ENCODE measurements around the gene FAM111A. TPM values are rescaled to one million over a fixed set of nuclear protein-coding genes. Genes with fewer than 3 reads are reported as not detected.

The FAM111A gene
- total and polyA plus RNA-seq, 4 donors = 14.9 to 73.3 (median 39.4) TPM

- Histone ChIP-seq H3K4me3 (no peak overlapping the region), H3K4me1 (ENCODE audit: control insufficient read depth in 5 of 5, insufficient read depth in 5 of 5, low read length in 5 of 5) (peaks cover 0 to 25% (median 16%) of the 10 kb centered on the region in 5 donors), H3K36me3 (ENCODE audit: control insufficient read depth in 4 of 4, insufficient read depth in 4 of 4, low read length in 4 of 4) (peaks cover 0 to under 1% (median 0%) of the 10 kb centered on the region in 4 donors), H3K27ac (ENCODE audit: low read depth in 1 of 2, low read length in 1 of 2) (peak overlapping the region in 1 of 2 donors; percentile 68), H3K27me3 (ENCODE audit: control insufficient read depth in 3 of 3, insufficient read depth in 3 of 3, low read length in 2 of 3) (no peaks in the 10 kb centered on the region), H3K9ac (ENCODE audit: insufficient read depth in 1 of 2, low read length in 2 of 2) (peak overlapping the region in 1 of 2 donors; percentile 2), H3K9me3 (ENCODE audit: control insufficient read depth in 4 of 4, insufficient read depth in 3 of 4, low read length in 3 of 4) (no peaks in the 10 kb centered on the region)
- ATAC-seq (ENCODE audit: insufficient read depth, low FRiP score) (no peak), DNase-seq (peak in 1 of 3 donors; percentile 16)
- WGBS, 2 donors = 65 to 69% methylated on average over 7 of the region's 7 CpGs
- TF ChIP-seq CTCF (IDR thresholded peaks at IDR 0.05; ENCODE audit: control extremely low read depth, extremely low read depth) = no peak
These were observed 32.0 kb downstream of the FAM111A start for GRCh38 chr11:59174664-59175033.

- no peak for TF ChIP-seq CTCF (IDR thresholded peaks at IDR 0.05; ENCODE audit: control extremely low read depth, extremely low read depth)
- peak overlapping the region in 1 of 2 donors; percentile 2 for H3K9ac ChIP-seq (ENCODE audit: insufficient read depth in 1 of 2, low read length in 2 of 2)
- no peak for ATAC-seq (ENCODE audit: insufficient read depth, low FRiP score)
- WGBS, 2 donors = 47 to 77% methylated on average over 4 of the region's 4 CpGs
- H3K27ac ChIP-seq (ENCODE audit: low read depth in 1 of 2, low read length in 1 of 2) = peak overlapping the region in 1 of 2 donors; percentile 68
- peaks cover 0 to 3% (median 0%) of the 10 kb centered on the region in 4 donors for H3K36me3 ChIP-seq (ENCODE audit: control insufficient read depth in 4 of 4, insufficient read depth in 4 of 4, low read length in 4 of 4)
- H3K4me3 ChIP-seq = no peak overlapping the region
- DNase-seq = no peak
- H3K4me1 ChIP-seq (ENCODE audit: control insufficient read depth in 5 of 5, insufficient read depth in 5 of 5, low read length in 5 of 5) = peaks cover 0 to 25% (median 16%) of the 10 kb centered on the region in 5 donors
- H3K9me3 ChIP-seq (ENCODE audit: control insufficient read depth in 4 of 4, insufficient read depth in 3 of 4, low read length in 3 of 4) = no peaks in the 10 kb centered on the region
- no peaks in the 10 kb centered on the region for H3K27me3 ChIP-seq (ENCODE audit: control insufficient read depth in 3 of 3, insufficient read depth in 3 of 3, low read length in 2 of 3)
These were observed 32.4 kb downstream of the FAM111A start for GRCh38 chr11:59175091-59175501.

GRCh38 chr11:59176330-59176729 lies 33.7 kb downstream of the FAM111A start:
- Histone ChIP-seq H3K27ac (ENCODE audit: low read depth in 1 of 2, low read length in 1 of 2) (no peak overlapping the region), H3K9ac (ENCODE audit: insufficient read depth in 1 of 2, low read length in 2 of 2) (no peak overlapping the region), H3K4me3 (no peak overlapping the region), H3K4me1 (ENCODE audit: control insufficient read depth in 5 of 5, insufficient read depth in 5 of 5, low read length in 5 of 5) (peaks cover 0 to 29% (median 16%) of the 10 kb centered on the region in 5 donors), H3K9me3 (ENCODE audit: control insufficient read depth in 4 of 4, insufficient read depth in 3 of 4, low read length in 3 of 4) (no peaks in the 10 kb centered on the region), H3K36me3 (ENCODE audit: control insufficient read depth in 4 of 4, insufficient read depth in 4 of 4, low read length in 4 of 4) (peaks cover 0 to 3% (median under 1%) of the 10 kb centered on the region in 4 donors), H3K27me3 (ENCODE audit: control insufficient read depth in 3 of 3, insufficient read depth in 3 of 3, low read length in 2 of 3) (no peaks in the 10 kb centered on the region)
- 78 to 87% methylated on average over 7 of the region's 7 CpGs for WGBS, 2 donors
- TF ChIP-seq CTCF (IDR thresholded peaks at IDR 0.05; ENCODE audit: control extremely low read depth, extremely low read depth) = no peak
- ATAC-seq (ENCODE audit: insufficient read depth, low FRiP score) (no peak), DNase-seq (no peak)

- Histone ChIP-seq H3K27me3 (ENCODE audit: control insufficient read depth in 3 of 3, insufficient read depth in 3 of 3, low read length in 2 of 3) (no peaks in the 10 kb centered on the region), H3K27ac (ENCODE audit: low read depth in 1 of 2, low read length in 1 of 2) (peak overlapping the region in 1 of 2 donors; percentile 9), H3K36me3 (ENCODE audit: control insufficient read depth in 4 of 4, insufficient read depth in 4 of 4, low read length in 4 of 4) (peaks cover 0 to 20% (median 14%) of the 10 kb centered on the region in 4 donors), H3K4me3 (no peak overlapping the region), H3K9me3 (ENCODE audit: control insufficient read depth in 4 of 4, insufficient read depth in 3 of 4, low read length in 3 of 4) (no peaks in the 10 kb centered on the region), H3K4me1 (ENCODE audit: control insufficient read depth in 5 of 5, insufficient read depth in 5 of 5, low read length in 5 of 5) (peaks cover 0 to 36% (median 21%) of the 10 kb centered on the region in 5 donors), H3K9ac (ENCODE audit: insufficient read depth in 1 of 2, low read length in 2 of 2) (no peak overlapping the region)
- ATAC-seq (ENCODE audit: insufficient read depth, low FRiP score) (peak; percentile 10), DNase-seq (no peak)
- TF ChIP-seq CTCF (IDR thresholded peaks at IDR 0.05; ENCODE audit: control extremely low read depth, extremely low read depth) = no peak
These were observed 35.7 kb downstream of the FAM111A start for GRCh38 chr11:59178402-59178801.

Measured in lung (tissue), 12 donors.